GM12873 (cell line): ENCODE data around the gene NFIC.

Source experiments
- CTCF ChIP-seq: IDR thresholded peaks from 2 replicates; pipeline ENCODE4 v1.5.1; 2012; ENCODE audit warnings: low read depth, mild to moderate bottlenecking, moderate library complexity, low read length, control low read depth; ENCODE audit not compliant: insufficient read depth; ENCODE audit errors: missing control alignments

Gene NFIC

GRCh38 chr19:3478409-3479176, 112.2 kb downstream of the NFIC start:
- TF ChIP-seq CTCF: no peak

GRCh38 chr19:3479177-3479833, 112.9 kb downstream of the NFIC start:
- TF ChIP-seq CTCF: no peak

DNA sequence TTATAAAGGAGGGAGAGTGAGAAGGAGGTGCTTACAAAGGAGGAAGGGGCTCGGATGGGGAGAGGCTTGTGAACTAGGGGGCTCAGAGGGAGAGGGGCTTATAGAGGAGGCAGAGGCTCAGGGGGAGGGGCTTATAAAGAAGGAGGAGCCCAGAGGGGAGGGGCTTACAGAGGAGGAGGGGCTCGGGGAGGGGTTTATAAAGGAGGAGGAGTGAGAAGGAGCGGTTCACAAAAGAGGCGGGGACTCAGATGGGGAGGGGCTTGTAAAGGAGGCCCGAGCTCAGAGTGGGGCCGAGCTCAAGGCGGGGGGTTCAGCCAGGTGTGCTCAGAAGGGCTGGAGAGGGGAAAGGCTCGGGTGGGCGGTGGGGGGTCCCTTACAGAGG, 113.4 kb downstream of the NFIC start:
- no peak for TF ChIP-seq CTCF

DNA sequence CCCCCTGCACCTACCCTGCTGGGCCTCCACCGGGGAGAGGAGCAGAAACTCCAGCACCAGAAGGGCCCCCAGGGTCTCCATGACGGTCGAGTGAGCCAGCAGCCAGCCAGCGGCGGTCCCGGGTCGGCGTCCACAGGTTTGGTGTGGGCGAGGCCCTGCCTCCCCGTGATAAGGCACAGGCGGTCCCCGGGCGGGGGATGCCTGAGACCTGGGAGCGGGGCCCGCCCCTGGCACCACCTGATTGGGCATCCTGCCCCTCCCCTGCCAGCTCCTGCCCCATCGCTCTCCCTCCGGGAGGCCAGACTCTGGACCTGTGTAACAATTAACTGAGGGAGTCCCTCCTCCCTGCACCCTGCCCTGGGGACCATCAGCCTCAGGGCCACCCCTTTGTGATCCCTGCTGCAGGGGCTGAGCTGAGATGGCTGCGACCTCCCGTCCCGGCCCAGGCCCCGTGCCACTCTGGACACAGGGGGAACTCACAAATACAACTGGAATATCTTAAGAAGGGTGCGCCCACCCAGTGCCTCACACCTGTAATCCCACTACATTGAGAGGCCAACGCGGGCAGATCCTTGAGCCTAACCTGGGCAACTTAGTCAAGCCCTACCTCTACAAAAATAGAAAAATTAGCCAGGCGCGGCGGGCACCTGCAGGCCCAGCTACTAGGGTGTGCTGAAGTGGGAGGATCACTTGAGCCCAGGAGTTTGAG, 114.2 kb downstream of the NFIC start, which contains the start of gene SMIM24:
Gene SMIM24 (minus strand): TSS at position 143 of the 709 bp plus-strand sequence. CDS start 62 bp downstream, at position 81.
- no peak for TF ChIP-seq CTCF

DNA sequence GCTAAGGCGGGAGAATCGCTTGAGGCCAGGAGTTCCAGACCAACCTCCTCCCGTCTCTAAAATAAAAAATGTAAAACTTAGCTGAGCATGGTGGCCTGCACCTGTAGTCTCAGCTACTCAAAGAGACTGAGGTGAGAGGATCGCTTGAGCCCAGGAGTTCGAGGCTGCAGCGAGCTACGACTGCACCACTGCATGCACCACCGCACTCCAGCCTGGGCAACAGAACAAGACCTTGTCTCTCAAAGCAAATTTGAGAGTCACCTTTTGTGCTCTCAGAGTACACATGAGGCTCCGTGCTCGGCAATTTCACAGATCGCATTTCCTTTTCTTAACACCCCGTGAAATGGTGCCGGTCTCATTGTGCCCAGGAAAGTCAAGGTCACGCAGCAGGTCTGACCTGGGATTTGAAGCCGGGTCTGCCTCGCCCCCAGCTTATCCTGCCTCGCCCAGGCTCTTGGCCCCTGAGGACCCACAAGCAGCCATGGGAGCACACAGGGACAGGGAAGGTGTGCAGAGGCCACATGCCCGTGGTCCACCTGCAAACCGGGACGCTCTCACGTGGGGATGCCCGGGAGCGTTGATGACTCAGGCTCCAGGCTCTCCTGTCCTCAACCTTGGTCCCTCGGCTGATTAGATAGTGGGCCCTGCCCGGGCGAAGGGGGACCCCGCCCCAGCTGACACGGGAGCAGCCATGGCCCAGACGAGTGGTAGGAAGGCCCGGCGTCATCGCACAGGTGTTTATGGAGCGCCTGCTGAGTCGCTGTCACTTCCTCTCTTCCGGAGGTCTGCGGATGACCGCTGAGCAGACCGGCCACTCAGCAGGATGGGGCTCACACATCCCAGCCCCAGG, 115.1 kb downstream of the NFIC start:
- no peak for TF ChIP-seq CTCF

- no peak for TF ChIP-seq CTCF
Observed at GRCh38 chr19:3482507-3483225, 116.3 kb downstream of the NFIC start.
